ENCODE measurements around the gene NFKBIA.
"Not testable (repeated sequence)": the region's sequence is repeated elsewhere in the genome, so short reads cannot be mapped to it uniquely, and the experiment has no call there.

The NFKBIA gene

GRCh38 chr14:35368583-35369392 is 35.8 kb downstream of the NFKBIA start:
- no peak for DNase-seq (ENCODE audit: low read depth)

- no peak for DNase-seq (ENCODE audit: low read depth)
Measured at GRCh38 chr14:35368139-35368460, 36.4 kb downstream of the NFKBIA start.

DNA sequence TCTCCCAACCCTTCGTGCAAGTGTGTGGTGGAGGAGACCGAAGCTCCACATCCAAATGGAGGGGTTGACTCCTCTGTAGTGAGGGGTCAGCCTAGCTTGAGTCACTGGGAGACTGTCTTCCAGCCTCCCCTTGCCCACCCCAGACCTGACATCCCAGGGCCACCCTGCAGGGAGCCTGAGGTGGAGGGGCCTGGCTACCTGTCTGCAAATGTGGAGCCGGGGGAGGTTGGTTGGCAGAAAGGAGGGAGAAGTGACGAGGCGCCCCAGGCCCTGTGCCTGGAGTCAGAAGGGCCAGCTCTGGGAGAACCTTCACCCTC is 37.5 kb downstream of the NFKBIA start:
- DNase-seq (ENCODE audit: low read depth) = no peak

DNA sequence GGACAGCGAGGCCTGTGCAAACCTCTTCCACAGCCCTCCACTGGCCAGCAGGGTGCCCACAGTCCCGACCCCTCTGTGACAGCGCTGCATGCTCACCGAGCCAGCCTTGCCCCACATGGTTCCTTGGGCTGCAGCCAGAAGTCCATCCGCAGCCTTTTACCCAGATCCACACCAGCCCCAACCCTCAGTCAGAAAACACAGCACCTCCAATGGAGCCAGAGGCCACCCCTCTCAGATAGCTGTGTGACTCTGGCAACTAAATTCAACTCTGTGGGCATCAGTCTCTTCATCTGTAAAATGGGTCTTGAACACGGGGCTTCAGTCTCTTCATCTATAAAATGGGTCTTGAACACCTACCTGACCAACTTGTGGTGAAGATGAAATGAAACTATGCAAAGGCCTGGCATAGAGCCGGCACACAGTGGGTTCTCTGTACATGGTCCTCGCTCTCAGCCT is 38.0 kb downstream of the NFKBIA start:
- DNase-seq (ENCODE audit: low read depth) = no peak

GRCh38 chr14:35366056-35366451 is 38.5 kb downstream of the NFKBIA start:
- no peak for DNase-seq (ENCODE audit: low read depth)

DNA sequence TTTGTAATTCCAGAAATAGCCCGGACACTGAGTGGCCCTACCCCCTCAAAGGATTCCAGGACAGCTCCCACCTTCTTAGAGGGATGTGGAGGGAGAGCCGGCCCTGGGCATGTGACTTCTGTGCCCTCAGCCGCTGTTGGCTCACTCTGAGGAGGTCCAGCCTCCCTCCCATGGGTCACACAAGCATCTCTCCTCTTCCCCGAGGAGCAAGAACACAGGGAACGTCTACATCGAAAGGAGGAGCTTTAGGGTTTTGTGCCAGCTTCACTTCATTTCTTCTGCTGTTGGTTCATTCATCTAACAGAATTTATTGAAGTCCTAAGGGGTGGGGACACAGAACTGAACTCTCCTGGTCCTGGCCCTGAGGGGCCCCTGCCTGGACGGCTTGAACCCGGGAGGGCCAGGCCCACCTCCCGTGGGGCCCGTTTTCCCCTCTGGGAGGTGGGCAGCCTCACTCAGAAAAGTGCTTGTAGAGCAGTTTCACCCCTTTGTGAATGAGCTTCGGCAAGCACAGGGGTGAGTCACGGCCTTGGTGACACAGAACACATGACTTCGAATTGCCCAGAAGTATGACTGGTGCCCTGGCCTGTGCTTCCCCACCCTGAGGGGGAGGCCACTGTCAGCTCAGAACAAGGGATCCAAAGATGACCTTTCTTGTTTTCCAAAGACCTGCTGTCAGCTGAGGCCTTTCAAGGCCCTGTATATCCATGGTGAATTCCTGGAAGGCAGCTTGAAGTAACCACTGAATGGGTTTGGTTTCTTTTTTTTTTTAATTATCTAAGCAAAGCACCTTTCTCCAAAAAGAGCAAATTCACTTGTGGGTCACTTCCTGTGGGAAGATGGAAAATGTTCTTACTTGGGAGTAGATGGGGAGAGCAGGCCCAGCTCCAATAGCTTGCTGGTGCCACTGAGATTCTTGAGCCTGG is 39.2 kb downstream of the NFKBIA start:
- DNase-seq (ENCODE audit: low read depth) = peak; percentile 71

DNA sequence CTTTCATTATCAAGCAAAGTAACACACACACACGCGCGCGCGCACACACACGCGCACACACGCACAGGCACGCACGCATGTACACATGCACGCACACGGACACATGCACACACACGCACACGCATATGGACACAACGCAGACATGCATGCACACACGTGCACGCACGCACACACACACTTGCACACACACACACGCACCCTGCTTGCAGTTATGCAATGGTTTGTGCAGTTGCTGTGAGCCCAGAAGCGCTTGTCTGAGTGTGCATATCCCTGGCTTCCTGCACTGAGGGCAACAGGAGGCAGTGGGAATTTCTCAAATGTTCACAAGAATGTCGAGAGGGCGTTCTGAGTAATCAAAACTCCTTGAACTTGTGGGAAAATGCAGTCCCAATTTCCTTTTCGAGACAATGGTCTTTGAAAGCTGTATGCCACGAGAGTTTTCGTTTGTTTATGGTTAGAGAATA is 41.6 kb downstream of the NFKBIA start:
- DNase-seq (ENCODE audit: low read depth) = no peak

DNA sequence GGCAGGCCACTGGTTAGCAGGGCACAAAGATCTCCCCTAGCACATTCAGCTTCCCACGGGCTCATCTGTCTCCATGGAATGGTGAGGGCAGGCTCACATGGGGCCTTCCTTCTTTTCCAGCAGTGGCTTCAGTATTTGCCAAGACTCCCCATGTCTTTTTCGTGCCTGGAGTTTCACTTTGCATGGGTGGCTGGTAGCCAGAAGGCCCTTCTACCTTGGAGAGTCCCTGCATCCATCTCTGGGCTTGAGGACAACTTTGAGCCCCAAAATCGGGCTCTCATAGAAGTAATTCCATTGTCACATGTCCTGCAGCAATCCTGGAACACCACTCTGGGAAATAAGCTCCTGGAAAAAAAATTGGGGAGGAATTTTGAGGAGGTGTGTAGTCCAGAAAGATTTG is 42.1 kb downstream of the NFKBIA start:
- no peak for DNase-seq (ENCODE audit: low read depth)

GRCh38 chr14:35361141-35361480 is 43.4 kb downstream of the NFKBIA start:
- no peak for DNase-seq (ENCODE audit: low read depth)

- DNase-seq (ENCODE audit: low read depth) = not testable (repeated sequence)
Measured at GRCh38 chr14:35359655-35360054, 44.9 kb downstream of the NFKBIA start.

GRCh38 chr14:35355981-35356841 is 48.3 kb downstream of the NFKBIA start:
- no peak for DNase-seq (ENCODE audit: low read depth)

GRCh38 chr14:35355235-35355634 is 49.3 kb downstream of the NFKBIA start:
- DNase-seq (ENCODE audit: low read depth) = not testable (repeated sequence)

- DNase-seq (ENCODE audit: low read depth) = no peak
Measured at GRCh38 chr14:35353409-35354172, 51.0 kb downstream of the NFKBIA start.

DNA sequence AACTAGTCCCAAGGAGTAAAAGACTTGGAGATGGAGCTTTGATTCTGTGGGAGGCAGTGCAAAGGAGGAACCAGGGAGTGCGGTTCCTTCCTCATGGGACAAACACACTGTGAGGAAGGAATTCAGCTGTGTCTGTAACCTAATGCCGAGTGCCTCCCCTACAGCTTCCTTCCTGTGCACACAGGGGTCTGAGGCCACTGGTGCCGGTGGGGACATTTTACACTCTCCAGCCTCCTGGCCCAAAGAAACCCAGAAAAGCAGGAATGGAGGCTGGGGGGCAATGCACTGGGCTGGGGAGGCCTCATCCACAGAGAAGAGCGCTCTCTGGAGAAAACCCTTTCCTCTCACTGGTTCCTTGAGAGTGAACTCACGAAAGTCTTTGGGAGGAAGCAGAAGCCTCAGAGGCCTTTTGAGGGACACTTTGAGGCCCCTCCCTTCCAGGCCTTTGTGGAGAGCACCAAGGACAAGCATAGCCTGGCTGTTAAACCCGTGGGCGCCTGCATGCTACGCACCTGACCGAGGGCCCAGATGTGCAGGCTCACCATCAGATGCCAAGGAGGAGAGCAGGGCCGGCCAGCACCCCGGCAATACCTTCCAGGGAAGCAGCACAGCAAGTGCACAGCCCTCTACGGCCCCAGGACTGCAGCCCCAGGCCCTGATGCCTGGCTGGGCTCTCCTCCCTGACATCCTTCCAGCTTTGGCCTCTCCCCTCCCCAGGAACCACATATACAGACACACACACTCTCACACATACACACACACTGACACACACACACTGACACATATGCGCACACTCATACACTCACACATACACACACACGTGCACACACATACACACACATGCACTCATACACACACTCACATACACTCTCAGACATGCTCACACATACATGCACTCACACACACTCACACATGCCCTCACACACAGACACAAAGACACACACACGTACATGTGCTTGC is 52.0 kb downstream of the NFKBIA start:
- DNase-seq (ENCODE audit: low read depth) = no peak

- no peak for DNase-seq (ENCODE audit: low read depth)
Measured at GRCh38 chr14:35351897-35352273, 52.7 kb downstream of the NFKBIA start.
